C4-2B (cell line): ENCODE results near the gene RASD1.

Source experiments
- ZFX ChIP-seq: fragments of 450-650 bp; IDR thresholded peaks from 2 replicates; pipeline ENCODE4 v1.6.1; 2017
- TF ChIP-seq, protein P1 (sequence below): fragments of 450-650 bp; conservative IDR thresholded peaks from 2 replicates; pipeline ENCODE4 v1.5.1; 2017; ENCODE audit warnings: mild to moderate bottlenecking

DNA sequence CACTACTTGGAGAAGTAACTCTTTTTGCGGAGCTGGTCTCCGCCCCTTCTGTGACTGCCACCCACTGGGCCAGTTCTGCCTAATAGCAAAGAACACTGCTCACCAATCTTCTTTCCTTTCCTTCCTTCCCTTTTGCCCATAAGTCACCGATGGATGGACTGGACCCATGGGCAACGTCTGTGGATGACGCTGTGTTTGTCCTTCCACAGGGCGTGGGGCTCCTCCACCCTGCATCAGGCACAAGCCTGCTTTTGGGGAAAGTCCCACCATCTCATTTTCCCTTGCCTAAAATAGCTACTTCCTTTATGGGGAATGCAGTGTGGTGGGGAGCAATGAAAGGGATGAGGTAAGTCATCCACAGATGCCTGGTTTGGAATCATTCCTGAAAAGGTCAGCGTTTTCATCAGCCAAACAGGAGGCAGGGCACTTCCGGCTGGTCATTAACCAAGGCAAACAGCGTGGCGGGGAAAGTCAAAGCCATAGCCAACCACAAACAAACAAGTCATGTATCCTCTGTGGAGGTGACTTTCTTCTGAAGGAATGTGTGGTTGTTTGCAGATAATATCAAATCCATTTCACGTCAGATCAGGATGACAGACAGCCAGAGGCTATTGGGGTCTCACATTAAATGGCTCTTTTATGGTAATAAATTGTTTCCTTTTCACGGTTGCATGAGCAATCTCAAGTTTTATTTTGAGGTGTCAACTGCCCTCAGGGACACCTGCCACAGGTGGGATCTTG, 50.1 kb downstream of the RASD1 start:
- TF ChIP-seq, protein P1, sequence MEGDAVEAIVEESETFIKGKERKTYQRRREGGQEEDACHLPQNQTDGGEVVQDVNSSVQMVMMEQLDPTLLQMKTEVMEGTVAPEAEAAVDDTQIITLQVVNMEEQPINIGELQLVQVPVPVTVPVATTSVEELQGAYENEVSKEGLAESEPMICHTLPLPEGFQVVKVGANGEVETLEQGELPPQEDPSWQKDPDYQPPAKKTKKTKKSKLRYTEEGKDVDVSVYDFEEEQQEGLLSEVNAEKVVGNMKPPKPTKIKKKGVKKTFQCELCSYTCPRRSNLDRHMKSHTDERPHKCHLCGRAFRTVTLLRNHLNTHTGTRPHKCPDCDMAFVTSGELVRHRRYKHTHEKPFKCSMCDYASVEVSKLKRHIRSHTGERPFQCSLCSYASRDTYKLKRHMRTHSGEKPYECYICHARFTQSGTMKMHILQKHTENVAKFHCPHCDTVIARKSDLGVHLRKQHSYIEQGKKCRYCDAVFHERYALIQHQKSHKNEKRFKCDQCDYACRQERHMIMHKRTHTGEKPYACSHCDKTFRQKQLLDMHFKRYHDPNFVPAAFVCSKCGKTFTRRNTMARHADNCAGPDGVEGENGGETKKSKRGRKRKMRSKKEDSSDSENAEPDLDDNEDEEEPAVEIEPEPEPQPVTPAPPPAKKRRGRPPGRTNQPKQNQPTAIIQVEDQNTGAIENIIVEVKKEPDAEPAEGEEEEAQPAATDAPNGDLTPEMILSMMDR, result no peak
- no peak for TF ChIP-seq ZFX
